ENCODE data around the gene KATNAL2. TPM values are rescaled to one million over a fixed set of nuclear protein-coding genes. Genes with fewer than 3 reads are reported as not detected.

KATNAL2 gene
- total RNA-seq, 1 donor from 2014 or later, result 3.8 TPM

DNA sequence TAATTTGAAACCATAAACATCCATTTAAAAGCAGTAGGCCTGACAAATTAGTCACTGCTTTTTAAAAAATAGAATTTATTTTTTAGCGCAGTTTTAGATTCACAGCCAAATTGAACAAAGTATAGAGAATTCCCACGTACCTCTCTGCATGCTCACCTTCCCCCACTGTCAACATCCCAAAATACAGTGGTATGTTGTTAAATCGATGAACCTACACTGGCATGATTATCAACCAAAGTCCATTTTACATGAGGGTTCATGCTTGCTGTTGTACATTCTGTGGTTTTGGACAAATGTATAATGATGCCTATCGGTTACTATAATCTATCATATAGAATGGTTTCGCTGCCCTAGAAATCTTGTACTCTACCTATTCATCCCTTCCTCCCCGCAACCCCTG is 123.6 kb downstream of the KATNAL2 start:
- Histone ChIP-seq H3K27me3 (ENCODE audit: low read depth) (no peaks in the 10 kb centered on the region), H3K9me3 (no peaks in the 10 kb centered on the region), H3K36me3 (no peaks in the 10 kb centered on the region), H3K4me1 (no peaks in the 10 kb centered on the region), H3K4me3 (no peak overlapping the region), H3K27ac (no peak overlapping the region)
- ATAC-seq, result no peak
- DNase-seq, result no peak
- intact Hi-C loops (cut with DNase I), result no loop called here
- TF ChIP-seq, protein P1, sequence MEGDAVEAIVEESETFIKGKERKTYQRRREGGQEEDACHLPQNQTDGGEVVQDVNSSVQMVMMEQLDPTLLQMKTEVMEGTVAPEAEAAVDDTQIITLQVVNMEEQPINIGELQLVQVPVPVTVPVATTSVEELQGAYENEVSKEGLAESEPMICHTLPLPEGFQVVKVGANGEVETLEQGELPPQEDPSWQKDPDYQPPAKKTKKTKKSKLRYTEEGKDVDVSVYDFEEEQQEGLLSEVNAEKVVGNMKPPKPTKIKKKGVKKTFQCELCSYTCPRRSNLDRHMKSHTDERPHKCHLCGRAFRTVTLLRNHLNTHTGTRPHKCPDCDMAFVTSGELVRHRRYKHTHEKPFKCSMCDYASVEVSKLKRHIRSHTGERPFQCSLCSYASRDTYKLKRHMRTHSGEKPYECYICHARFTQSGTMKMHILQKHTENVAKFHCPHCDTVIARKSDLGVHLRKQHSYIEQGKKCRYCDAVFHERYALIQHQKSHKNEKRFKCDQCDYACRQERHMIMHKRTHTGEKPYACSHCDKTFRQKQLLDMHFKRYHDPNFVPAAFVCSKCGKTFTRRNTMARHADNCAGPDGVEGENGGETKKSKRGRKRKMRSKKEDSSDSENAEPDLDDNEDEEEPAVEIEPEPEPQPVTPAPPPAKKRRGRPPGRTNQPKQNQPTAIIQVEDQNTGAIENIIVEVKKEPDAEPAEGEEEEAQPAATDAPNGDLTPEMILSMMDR (IDR thresholded peaks at IDR 0.05), result no peak

DNA sequence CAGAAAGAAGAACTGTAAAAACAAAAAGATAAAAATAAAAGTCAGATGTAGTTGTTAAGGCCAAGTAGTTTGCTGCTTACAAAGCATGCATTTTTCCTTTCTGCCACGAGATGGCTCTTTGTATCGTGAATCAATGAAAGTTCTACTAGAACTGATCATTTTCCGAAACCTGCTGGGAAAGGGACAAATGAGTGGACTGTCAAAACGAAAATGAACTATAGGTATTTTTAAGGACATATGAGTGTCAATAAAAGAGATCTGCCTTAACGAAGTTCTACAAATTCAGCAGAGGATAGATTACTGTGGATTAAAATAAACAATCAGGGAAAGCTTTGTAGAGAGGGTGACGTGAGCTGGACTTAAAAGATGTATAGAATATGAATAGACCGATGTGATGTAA is 133.1 kb downstream of the KATNAL2 start:
- no peak for DNase-seq
- Histone ChIP-seq H3K9me3 (no peaks in the 10 kb centered on the region), H3K27ac (no peak overlapping the region), H3K4me3 (no peak overlapping the region), H3K36me3 (no peaks in the 10 kb centered on the region), H3K4me1 (no peaks in the 10 kb centered on the region), H3K27me3 (ENCODE audit: low read depth) (no peaks in the 10 kb centered on the region)
- TF ChIP-seq, protein P1 (IDR thresholded peaks at IDR 0.05), result peak; percentile 60
- intact Hi-C loops (cut with DNase I), result no loop called here
- ATAC-seq, result no peak

DNA sequence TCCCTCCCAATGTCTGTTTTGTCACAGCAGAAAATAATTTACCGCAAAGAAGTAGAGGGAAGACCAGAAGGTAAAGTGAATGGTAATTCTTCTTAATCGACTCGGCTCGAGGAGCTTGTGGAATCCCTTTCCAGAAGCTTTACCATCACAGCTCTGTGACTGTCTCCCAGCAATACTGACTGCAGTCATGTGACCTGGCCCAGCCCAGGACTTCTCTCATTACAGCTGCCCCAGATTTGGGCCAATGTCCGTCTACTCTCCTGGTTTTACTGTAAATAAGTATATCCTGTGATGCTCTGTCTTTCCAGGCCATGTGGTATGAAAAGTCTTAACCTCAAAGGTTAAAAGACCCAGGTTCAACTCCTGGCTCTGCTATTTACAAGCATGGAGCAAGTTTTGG is 137.0 kb downstream of the KATNAL2 start:
- no peak overlapping the region for H3K27ac ChIP-seq
- no peaks in the 10 kb centered on the region for H3K36me3 ChIP-seq
- DNase-seq, result no peak
- H3K9me3 ChIP-seq, result no peaks in the 10 kb centered on the region
- no peaks in the 10 kb centered on the region for H3K4me1 ChIP-seq
- H3K27me3 ChIP-seq (ENCODE audit: low read depth), result no peaks in the 10 kb centered on the region
- ATAC-seq, result no peak
- no peak overlapping the region for H3K4me3 ChIP-seq
- intact Hi-C loops (cut with DNase I), result no loop called here
- TF ChIP-seq, protein P1 (IDR thresholded peaks at IDR 0.05), result no peak

DNA sequence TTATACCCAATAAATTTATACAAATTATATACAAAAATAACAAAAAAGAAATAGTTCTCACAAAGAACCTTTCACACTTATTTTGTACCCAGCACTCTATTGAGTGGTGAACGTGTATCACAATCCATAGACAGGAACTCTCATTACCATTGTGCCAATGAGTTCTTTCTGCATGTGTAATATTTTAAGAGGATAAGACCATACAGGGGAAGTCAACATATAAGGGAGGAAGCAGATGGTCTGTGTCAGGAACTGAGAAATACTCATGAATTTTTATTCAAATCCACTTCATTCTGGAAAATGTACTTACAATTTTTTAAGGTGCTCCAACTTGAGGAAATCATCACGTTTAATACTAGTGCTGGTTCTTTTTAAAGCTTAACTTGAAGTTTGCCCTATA is 145.1 kb downstream of the KATNAL2 start:
- TF ChIP-seq, protein P1 (IDR thresholded peaks at IDR 0.05), result no peak
- Histone ChIP-seq H3K4me3 (no peak overlapping the region), H3K27ac (no peak overlapping the region), H3K27me3 (ENCODE audit: low read depth) (no peaks in the 10 kb centered on the region), H3K36me3 (no peaks in the 10 kb centered on the region), H3K4me1 (no peaks in the 10 kb centered on the region), H3K9me3 (no peaks in the 10 kb centered on the region)
- DNase-seq, result no peak
- intact Hi-C loops (cut with DNase I), result no loop called here
- ATAC-seq, result no peak

DNA sequence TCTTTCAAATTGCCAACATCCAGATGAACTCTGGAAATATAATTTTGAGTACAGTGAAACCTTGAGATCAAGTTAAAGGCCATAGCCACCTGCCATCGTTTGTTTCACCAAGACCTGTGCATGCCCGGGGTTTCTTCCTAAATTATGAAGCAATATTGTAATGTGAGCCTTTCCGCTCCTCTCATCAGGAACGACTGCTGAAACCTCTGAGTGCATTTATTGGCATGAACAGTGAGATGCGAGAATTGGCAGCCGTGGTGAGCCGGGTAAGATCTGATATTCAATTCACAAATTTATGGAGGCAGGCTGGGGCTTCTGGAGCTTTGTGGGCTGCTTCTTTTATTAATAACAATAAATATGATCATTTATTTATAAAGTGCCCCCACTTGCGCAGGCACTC is 145.7 kb downstream of the KATNAL2 start:
- Histone ChIP-seq H3K27me3 (ENCODE audit: low read depth) (no peaks in the 10 kb centered on the region), H3K4me1 (no peaks in the 10 kb centered on the region), H3K4me3 (no peak overlapping the region), H3K9me3 (peaks cover 4% of the 10 kb centered on the region), H3K36me3 (no peaks in the 10 kb centered on the region), H3K27ac (no peak overlapping the region)
- no peak for DNase-seq
- intact Hi-C loops (cut with DNase I), result no loop called here
- no peak for ATAC-seq
- TF ChIP-seq, protein P1 (IDR thresholded peaks at IDR 0.05), result no peak

DNA sequence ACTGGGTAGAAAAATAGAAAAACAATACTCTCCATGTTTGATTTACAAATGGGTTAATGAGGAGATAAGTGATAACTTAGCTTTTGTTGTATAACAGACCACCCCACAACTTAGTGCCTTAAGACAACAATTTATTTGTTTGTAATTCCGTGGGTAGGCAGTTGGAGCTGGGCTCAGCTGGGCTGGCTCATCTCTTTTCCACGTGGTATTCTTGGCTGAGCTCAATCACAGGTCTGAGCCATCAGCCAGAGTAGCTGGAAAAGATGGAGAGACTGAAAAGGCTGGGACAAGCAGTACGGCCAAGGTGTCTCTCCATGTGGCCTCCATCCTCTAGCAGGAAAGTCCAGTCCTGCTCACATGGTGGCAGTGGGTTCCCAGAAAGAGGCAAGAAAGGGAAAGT is 150.2 kb downstream of the KATNAL2 start:
- peaks cover 4% of the 10 kb centered on the region for H3K9me3 ChIP-seq
- TF ChIP-seq, protein P1 (IDR thresholded peaks at IDR 0.05), result no peak
- DNase-seq (no peak), ATAC-seq (no peak)
- intact Hi-C loops (cut with DNase I), result no loop called here
- no peak overlapping the region for H3K27ac ChIP-seq
- H3K27me3 ChIP-seq (ENCODE audit: low read depth), result no peaks in the 10 kb centered on the region
- no peaks in the 10 kb centered on the region for H3K36me3 ChIP-seq
- no peak overlapping the region for H3K4me3 ChIP-seq
- H3K4me1 ChIP-seq, result no peaks in the 10 kb centered on the region
